Karpas-422 (cell line): Measurements from ENCODE around the gene WASHC2C. TPM values are rescaled to one million over a fixed set of nuclear protein-coding genes. Genes with fewer than 3 reads are reported as not detected.
"Not testable (repeated sequence)": the region's sequence is repeated elsewhere in the genome, so short reads cannot be mapped to it uniquely, and the experiment has no call there.

Experiments used
- DNase-seq: peaks from one replicate; pipeline ENCODE4 v3.0.0-alpha.2; 2015
- H2AFZ ChIP-seq: fragments of 200-600 bp; sonication (generic); 2 replicates; pipeline ENCODE4 v1.6.1; 2014; ENCODE audit warnings: antibody characterized with exemption, low read length, mixed read lengths
- H3K27ac ChIP-seq: fragments of 200-600 bp; sonication (generic); 2 replicates; pipeline ENCODE4 v1.5.1; 2014; ENCODE audit warnings: mild to moderate bottlenecking, low read length, moderate library complexity
- H3K27me3 ChIP-seq: fragments of 200-600 bp; sonication (generic); 2 replicates; pipeline ENCODE4 v1.6.1; 2014; ENCODE audit warnings: low read length, mixed read lengths
- H3K36me3 ChIP-seq: fragments of 200-600 bp; sonication (generic); 2 replicates; pipeline ENCODE4 v1.6.1; 2014; ENCODE audit warnings: low read length, mixed read lengths; ENCODE audit not compliant: insufficient read depth
- H3K4me1 ChIP-seq: fragments of 200-600 bp; sonication (generic); 2 replicates; pipeline ENCODE4 v1.6.1; 2014; ENCODE audit warnings: mild to moderate bottlenecking, low read length, mixed read lengths
- H3K4me2 ChIP-seq: fragments of 200-600 bp; sonication (generic); 2 replicates; pipeline ENCODE4 v1.6.1; 2014; ENCODE audit warnings: low read length, low read depth, mild to moderate bottlenecking; ENCODE audit not compliant: poor library complexity, severe bottlenecking
- H3K4me3 ChIP-seq: fragments of 200-600 bp; sonication (generic); 2 replicates; pipeline ENCODE4 v1.5.1; 2014; ENCODE audit warnings: mild to moderate bottlenecking, antibody characterized with exemption, low read length, mixed read lengths
- H3K79me2 ChIP-seq: fragments of 200-600 bp; sonication (generic); 2 replicates; pipeline ENCODE4 v1.6.1; 2014; ENCODE audit warnings: mild to moderate bottlenecking, low read length, mixed read lengths
- H3K9ac ChIP-seq: fragments of 200-600 bp; sonication (generic); 2 replicates; pipeline ENCODE4 v1.6.0; 2014; ENCODE audit warnings: low read length
- H3K9me2 ChIP-seq: fragments of 200-600 bp; sonication (generic), shearing (Covaris generic); replicated peaks from 2 replicates; pipeline ENCODE4 v1.6.0; 2014; ENCODE audit warnings: mild to moderate bottlenecking, low read length, moderate library complexity; ENCODE audit not compliant: insufficient read depth
- H3K9me3 ChIP-seq: fragments of 300-700, 200-600 bp; sonication (generic); 2 replicates; pipeline ENCODE4 v1.6.1; 2014; ENCODE audit warnings: low read length, mixed read lengths
- H4K20me1 ChIP-seq: fragments of 200-600 bp; sonication (generic); 2 replicates; pipeline ENCODE4 v1.6.1; 2014; ENCODE audit warnings: mild to moderate bottlenecking, antibody characterized with exemption, low read length, low read depth; ENCODE audit not compliant: insufficient read depth
- total RNA-seq: library from RNA; depleted of rRNA; stranded (reverse); fragments of >200 nt; shearing (Covaris generic); gene quantifications from 2 replicates; pipeline ENCODE4 v1.2.3, GENCODE V29; 2014; ENCODE audit warnings: low replicate concordance

The WASHC2C gene
- total RNA-seq, 1 experiment from 2014 or later = 30.7 TPM

DNA sequence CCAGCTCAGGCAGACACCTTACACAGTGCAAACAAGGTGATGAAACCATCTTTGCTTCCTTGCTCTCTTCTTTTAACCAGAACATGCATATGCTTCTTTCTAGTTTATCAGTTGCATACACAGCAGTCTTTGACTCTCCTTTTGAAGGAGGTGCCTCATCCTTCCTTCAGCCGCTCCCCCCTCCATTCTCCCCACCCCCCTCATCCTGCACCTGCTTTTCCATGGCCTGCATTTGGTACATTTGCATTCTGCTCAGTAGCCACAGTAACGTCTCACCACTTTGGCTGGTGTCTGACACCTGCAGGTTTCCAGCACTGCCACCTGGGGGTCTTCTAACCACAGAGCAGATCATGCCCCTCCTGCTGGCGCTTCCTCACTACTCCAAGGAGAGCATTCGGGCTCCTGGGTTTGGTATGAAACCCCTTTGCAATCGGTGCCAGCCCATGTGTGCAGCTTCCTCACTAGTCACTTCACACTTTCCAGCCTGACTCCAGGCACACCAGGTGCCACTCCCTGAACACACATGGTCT lies 60.2 kb downstream of the WASHC2C start:
- H3K27ac ChIP-seq, H3K27me3 ChIP-seq: not testable (repeated sequence)

GRCh38 chr10:45789991-45790390 lies 62.9 kb downstream of the WASHC2C start:
- not testable (repeated sequence) for H2AFZ ChIP-seq, H3K4me2 ChIP-seq, H3K4me3 ChIP-seq, H3K79me2 ChIP-seq, H3K4me1 ChIP-seq, H3K9me3 ChIP-seq, H3K9me2 ChIP-seq, H4K20me1 ChIP-seq, DNase-seq, H3K27me3 ChIP-seq, H3K36me3 ChIP-seq, H3K27ac ChIP-seq, H3K9ac ChIP-seq

More for the DNA sequence above, 60.2 kb downstream of the WASHC2C start:
- not testable (repeated sequence) for H3K4me2 ChIP-seq, H3K79me2 ChIP-seq, DNase-seq, H3K9ac ChIP-seq, H2AFZ ChIP-seq, H3K4me3 ChIP-seq, H3K9me3 ChIP-seq, H4K20me1 ChIP-seq, H3K4me1 ChIP-seq, H3K9me2 ChIP-seq, H3K36me3 ChIP-seq

DNA sequence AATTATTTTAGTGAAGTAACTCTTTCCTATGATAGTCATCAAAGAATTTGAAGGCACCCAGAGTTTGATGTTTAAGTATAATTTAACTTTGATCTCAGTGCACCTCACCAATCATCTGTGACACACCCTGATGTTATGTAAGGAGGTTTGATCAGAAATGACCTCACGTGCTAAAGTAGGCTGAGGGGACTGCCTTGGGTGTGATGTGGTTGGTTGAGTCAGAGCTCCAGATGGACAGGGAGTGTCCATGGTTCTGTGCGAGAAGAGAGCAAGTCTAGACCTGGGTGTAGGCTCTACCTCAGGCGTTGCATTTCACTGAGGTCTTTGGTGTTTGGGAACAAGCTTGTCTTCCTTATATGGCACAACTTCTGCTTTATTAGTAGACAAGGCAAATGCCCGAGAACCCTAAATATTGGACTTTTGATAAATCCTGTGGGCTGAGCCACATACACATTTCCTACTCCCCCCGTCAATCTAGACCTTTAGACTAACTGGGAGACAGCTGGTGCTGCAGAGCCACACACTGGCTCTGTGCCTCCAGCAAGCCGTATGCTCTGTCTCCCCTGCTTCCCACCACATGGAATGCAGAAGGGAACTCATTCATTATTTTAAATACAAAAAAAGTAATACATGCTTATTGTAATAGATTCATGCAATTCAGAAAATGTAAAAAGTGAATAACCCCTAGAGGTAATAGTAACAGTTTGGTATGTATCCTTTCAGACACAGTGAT lies 63.8 kb downstream of the WASHC2C start:
- not testable (repeated sequence) for H3K79me2 ChIP-seq, DNase-seq, H3K4me3 ChIP-seq, H3K9me3 ChIP-seq, H4K20me1 ChIP-seq, H2AFZ ChIP-seq, H3K27ac ChIP-seq, H3K9ac ChIP-seq, H3K27me3 ChIP-seq, H3K4me1 ChIP-seq, H3K9me2 ChIP-seq, H3K36me3 ChIP-seq, H3K4me2 ChIP-seq

GRCh38 chr10:45794761-45795160 lies 67.7 kb downstream of the WASHC2C start:
- not testable (repeated sequence) for H3K9me2 ChIP-seq, H3K4me2 ChIP-seq, H3K79me2 ChIP-seq, H3K27me3 ChIP-seq, H3K9ac ChIP-seq, H3K36me3 ChIP-seq, H2AFZ ChIP-seq, DNase-seq, H3K27ac ChIP-seq, H3K9me3 ChIP-seq, H4K20me1 ChIP-seq, H3K4me1 ChIP-seq, H3K4me3 ChIP-seq

DNA sequence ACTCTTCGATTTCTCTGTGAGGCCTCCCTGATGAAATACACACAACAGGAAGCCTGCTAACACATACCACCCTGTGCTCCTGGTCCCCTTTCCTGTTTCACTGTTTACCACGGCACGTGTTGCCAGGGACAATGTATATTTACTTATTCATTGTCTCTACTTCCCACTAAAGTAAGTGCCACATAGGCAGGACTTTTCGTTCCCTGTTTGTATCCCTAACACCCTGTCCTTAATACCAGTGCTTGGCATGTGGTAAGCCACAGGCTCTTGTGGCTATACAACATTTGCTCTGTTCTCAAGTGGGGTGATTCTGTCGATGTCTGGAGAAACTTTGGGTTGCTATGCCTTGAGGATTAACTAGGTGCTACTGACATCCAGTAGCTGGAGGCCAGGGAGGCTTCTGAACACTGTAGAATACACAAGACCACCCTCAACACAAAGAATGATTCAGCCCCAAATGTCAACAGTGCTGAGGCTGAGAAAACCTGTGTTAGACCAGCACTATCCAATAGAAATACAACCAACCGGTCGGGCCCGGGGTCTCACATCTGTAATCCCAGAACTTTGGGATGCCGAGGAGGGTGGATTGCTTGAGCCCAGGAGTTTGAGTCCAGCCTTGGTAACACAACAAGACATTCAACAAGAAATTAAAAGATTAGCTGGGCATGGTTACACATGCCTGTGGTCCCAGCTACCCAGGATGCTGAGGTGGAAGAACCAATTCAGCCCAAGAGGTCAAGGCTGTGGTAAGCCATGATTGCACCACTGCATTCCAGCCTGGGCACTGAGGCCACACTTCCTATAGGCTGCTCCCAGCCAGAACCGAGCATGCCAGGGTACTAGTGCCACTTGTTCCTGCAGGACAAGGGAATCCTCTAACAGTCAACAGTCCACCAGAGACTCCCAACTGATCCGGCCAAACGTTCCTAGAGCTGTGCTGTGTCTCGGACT lies 76.3 kb downstream of the WASHC2C start:
- not testable (repeated sequence) for H3K4me2 ChIP-seq

GRCh38 chr10:45804996-45805395 lies 77.9 kb downstream of the WASHC2C start:
- H3K4me3 ChIP-seq, H3K9me3 ChIP-seq, H3K9me2 ChIP-seq, H3K9ac ChIP-seq, H2AFZ ChIP-seq, H3K36me3 ChIP-seq, H3K27ac ChIP-seq, H3K27me3 ChIP-seq, H4K20me1 ChIP-seq, DNase-seq, H3K4me2 ChIP-seq, H3K4me1 ChIP-seq, H3K79me2 ChIP-seq: not testable (repeated sequence)

More for the DNA sequence above, 76.3 kb downstream of the WASHC2C start:
- H3K27ac ChIP-seq, H3K9ac ChIP-seq, H4K20me1 ChIP-seq, H3K79me2 ChIP-seq, H2AFZ ChIP-seq, H3K4me1 ChIP-seq, DNase-seq, H3K36me3 ChIP-seq, H3K4me3 ChIP-seq, H3K27me3 ChIP-seq, H3K9me3 ChIP-seq, H3K9me2 ChIP-seq: not testable (repeated sequence)

- Histone ChIP-seq H3K27me3 (no peaks in the 10 kb centered on the region), H3K9me3 (no peaks in the 10 kb centered on the region), H3K27ac (no peak overlapping the region), H3K4me3 (no peak overlapping the region), H3K4me2 (no peak overlapping the region), H3K9ac (no peak overlapping the region), H3K79me2 (no peaks in the 10 kb centered on the region), H3K36me3 (no peaks in the 10 kb centered on the region), H3K9me2 (no peaks in the 10 kb centered on the region), H4K20me1 (no peaks in the 10 kb centered on the region), H2AFZ (no peak overlapping the region), H3K4me1 (peaks cover 4% of the 10 kb centered on the region; the same call in 1 of the 2 replicates)
- no peak for DNase-seq
These were observed 82.8 kb downstream of the WASHC2C start for GRCh38 chr10:45809837-45810236.

GRCh38 chr10:45811075-45811474 lies 84.0 kb downstream of the WASHC2C start:
- H3K4me3 ChIP-seq = no peak overlapping the region
- H3K79me2 ChIP-seq = no peaks in the 10 kb centered on the region
- H3K9ac ChIP-seq = no peak overlapping the region
- no peaks in the 10 kb centered on the region for H3K27me3 ChIP-seq
- H3K36me3 ChIP-seq = no peaks in the 10 kb centered on the region
- no peaks in the 10 kb centered on the region for H4K20me1 ChIP-seq
- no peaks in the 10 kb centered on the region for H3K9me3 ChIP-seq
- no peak overlapping the region for H2AFZ ChIP-seq
- no peak for DNase-seq
- no peak overlapping the region for H3K4me2 ChIP-seq
- peaks cover 4% of the 10 kb centered on the region; the same call in 1 of the 2 replicates for H3K4me1 ChIP-seq
- H3K9me2 ChIP-seq = no peaks in the 10 kb centered on the region
- H3K27ac ChIP-seq = no peak overlapping the region
